Osteocyte (in vitro differentiated cells): ENCODE results near the gene SLC4A9. TPM values are rescaled to one million over a fixed set of nuclear protein-coding genes. Genes with fewer than 3 reads are reported as not detected.
A peak's percentile ranks its signal among the peaks of the same experiment; 100 is the strongest.

Experiments
- DNase-seq: peaks from one replicate; pipeline ENCODE4 v3.0.0; 2021; ENCODE audit warnings: mixed read lengths; ENCODE audit not compliant: unreplicated experiment; ENCODE audit errors: extremely low spot score
- H3K27ac Mint-ChIP-seq: one replicate; pipeline ENCODE4 v1.8.0; 2021; ENCODE audit warnings: mild to moderate bottlenecking, mixed read lengths; ENCODE audit not compliant: unreplicated experiment
- H3K27me3 Mint-ChIP-seq: one replicate; pipeline ENCODE4 v1.8.0; 2021; ENCODE audit warnings: mixed read lengths; ENCODE audit not compliant: unreplicated experiment
- H3K36me3 Mint-ChIP-seq: one replicate; pipeline ENCODE4 v1.8.0; 2021; ENCODE audit warnings: mixed read lengths; ENCODE audit not compliant: unreplicated experiment
- H3K4me1 Mint-ChIP-seq: one replicate; pipeline ENCODE4 v1.8.0; 2021; ENCODE audit warnings: mixed read lengths; ENCODE audit not compliant: unreplicated experiment
- H3K4me3 Mint-ChIP-seq: one replicate; pipeline ENCODE4 v1.8.0; 2021; ENCODE audit warnings: mild to moderate bottlenecking, moderate library complexity, mixed read lengths; ENCODE audit not compliant: unreplicated experiment
- H3K9me3 Mint-ChIP-seq: one replicate; pipeline ENCODE4 v1.8.0; 2021; ENCODE audit warnings: mixed read lengths; ENCODE audit not compliant: unreplicated experiment
- total RNA-seq: library from RNA; stranded (reverse); gene quantifications from 2 replicates; pipeline ENCODE4 v1.2.1, GENCODE V29; 2021
- TF ChIP-seq, protein P1 (sequence below): fragments of 200-600 bp; sonication (generic); IDR thresholded peaks from 2 replicates; pipeline ENCODE4 v1.5.0; 2021; ENCODE audit warnings: antibody characterized with exemption, mild to moderate bottlenecking, moderate library complexity

The SLC4A9 gene
- total RNA-seq, 1 donor from 2014 or later = not detected

- peak overlapping the region; percentile 31 for H3K27ac Mint-ChIP-seq
- H3K36me3 Mint-ChIP-seq = peaks cover 3% of the 10 kb centered on the region
- TF ChIP-seq, protein P1, sequence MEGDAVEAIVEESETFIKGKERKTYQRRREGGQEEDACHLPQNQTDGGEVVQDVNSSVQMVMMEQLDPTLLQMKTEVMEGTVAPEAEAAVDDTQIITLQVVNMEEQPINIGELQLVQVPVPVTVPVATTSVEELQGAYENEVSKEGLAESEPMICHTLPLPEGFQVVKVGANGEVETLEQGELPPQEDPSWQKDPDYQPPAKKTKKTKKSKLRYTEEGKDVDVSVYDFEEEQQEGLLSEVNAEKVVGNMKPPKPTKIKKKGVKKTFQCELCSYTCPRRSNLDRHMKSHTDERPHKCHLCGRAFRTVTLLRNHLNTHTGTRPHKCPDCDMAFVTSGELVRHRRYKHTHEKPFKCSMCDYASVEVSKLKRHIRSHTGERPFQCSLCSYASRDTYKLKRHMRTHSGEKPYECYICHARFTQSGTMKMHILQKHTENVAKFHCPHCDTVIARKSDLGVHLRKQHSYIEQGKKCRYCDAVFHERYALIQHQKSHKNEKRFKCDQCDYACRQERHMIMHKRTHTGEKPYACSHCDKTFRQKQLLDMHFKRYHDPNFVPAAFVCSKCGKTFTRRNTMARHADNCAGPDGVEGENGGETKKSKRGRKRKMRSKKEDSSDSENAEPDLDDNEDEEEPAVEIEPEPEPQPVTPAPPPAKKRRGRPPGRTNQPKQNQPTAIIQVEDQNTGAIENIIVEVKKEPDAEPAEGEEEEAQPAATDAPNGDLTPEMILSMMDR = no peak
- H3K9me3 Mint-ChIP-seq = no peaks in the 10 kb centered on the region
- no peak overlapping the region for H3K4me3 Mint-ChIP-seq
- H3K27me3 Mint-ChIP-seq = no peaks in the 10 kb centered on the region
- DNase-seq = no peak
- H3K4me1 Mint-ChIP-seq = peaks cover 26% of the 10 kb centered on the region
These were observed 43.6 kb downstream of the SLC4A9 start for GRCh38 chr5:140403613-140404012.

DNA sequence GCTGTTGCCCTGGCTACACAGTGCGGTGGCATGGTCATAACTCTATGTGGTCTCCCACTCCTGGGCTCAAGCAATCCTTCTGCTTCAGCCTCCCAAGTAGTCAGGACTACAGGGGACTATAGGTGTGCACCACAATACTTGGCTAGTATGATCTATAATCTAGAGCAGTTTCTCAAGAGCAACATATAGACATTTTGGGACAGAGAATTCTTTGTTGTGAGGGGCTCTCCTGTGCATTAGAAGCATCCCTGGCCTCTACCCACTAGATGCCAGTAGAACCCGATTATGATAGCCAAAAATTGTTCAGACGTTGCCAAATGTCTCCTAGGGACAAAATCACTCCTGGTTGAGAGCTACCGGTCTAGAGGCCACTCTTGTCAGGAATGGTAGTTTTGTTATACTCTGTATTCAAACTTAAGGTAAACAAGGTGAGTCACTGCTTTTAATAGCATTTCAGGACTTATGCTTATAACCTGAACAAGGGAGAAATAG, 48.8 kb downstream of the SLC4A9 start:
- Mint-ChIP-seq H3K36me3 (peaks cover 2% of the 10 kb centered on the region), H3K9me3 (no peaks in the 10 kb centered on the region), H3K4me3 (no peak overlapping the region), H3K4me1 (peaks cover 14% of the 10 kb centered on the region), H3K27me3 (no peaks in the 10 kb centered on the region), H3K27ac (peak overlapping the region; percentile 31)
- no peak for DNase-seq
- TF ChIP-seq, protein P1 = no peak

- H3K9me3 Mint-ChIP-seq = no peaks in the 10 kb centered on the region
- DNase-seq = no peak
- peaks cover 6% of the 10 kb centered on the region for H3K4me1 Mint-ChIP-seq
- H3K27me3 Mint-ChIP-seq = no peaks in the 10 kb centered on the region
- peaks cover 3% of the 10 kb centered on the region for H3K36me3 Mint-ChIP-seq
- TF ChIP-seq, protein P1 = no peak
- H3K27ac Mint-ChIP-seq = no peak overlapping the region
- no peak overlapping the region for H3K4me3 Mint-ChIP-seq
These were observed 53.2 kb downstream of the SLC4A9 start for GRCh38 chr5:140413230-140413629.

DNA sequence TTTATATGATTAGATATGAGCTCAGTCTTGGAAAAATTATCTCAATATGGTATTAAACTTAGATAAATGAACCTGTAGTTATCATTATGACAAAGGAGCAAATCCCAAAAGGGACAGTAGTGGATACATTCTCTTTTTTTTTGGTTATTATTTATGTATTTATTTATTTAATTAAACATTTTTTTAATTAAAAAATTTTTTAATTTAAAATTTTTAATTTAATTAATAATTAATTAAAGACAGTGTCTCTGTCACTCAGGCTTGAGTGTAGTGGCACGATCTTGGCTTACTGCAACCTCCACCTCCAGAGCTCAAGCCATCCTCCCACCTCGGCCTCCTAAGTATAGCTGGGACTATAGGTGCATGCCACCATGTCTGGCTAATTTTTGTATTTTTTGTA, 57.2 kb downstream of the SLC4A9 start:
- Mint-ChIP-seq H3K4me1 (peaks cover 16% of the 10 kb centered on the region), H3K4me3 (no peak overlapping the region), H3K36me3 (peaks cover 11% of the 10 kb centered on the region), H3K27ac (no peak overlapping the region), H3K9me3 (no peaks in the 10 kb centered on the region), H3K27me3 (no peaks in the 10 kb centered on the region)
- no peak for DNase-seq
- TF ChIP-seq, protein P1 = no peak

- TF ChIP-seq, protein P1 = no peak
- Mint-ChIP-seq H3K9me3 (no peaks in the 10 kb centered on the region), H3K4me1 (peaks cover 15% of the 10 kb centered on the region), H3K27me3 (no peaks in the 10 kb centered on the region), H3K36me3 (peaks cover 11% of the 10 kb centered on the region), H3K4me3 (no peak overlapping the region), H3K27ac (no peak overlapping the region)
- no peak for DNase-seq
These were observed 59.0 kb downstream of the SLC4A9 start for GRCh38 chr5:140418862-140419520.
